Erythroblast (primary cell): ENCODE data around the gene CDC25C.

Experiments used
- GATA1 ChIP-seq: IDR thresholded peaks from 2 replicates; pipeline ENCODE4 v1.6.1; 2011; ENCODE audit warnings: low read depth, mild to moderate bottlenecking, control low read depth, low read length, moderate library complexity
- POLR2A ChIP-seq: IDR thresholded peaks from 2 replicates; pipeline ENCODE4 v1.6.1; 2011; ENCODE audit warnings: mild to moderate bottlenecking, low read length

GRCh38 chr5:138274189-138274853, 57.3 kb downstream of the CDC25C start, which contains the start of gene GFRA3:
- TF ChIP-seq POLR2A (no peak), GATA1 (no peak)
